M059J (cell line): ENCODE data around the gene ABCC1. TPM values are rescaled to one million over a fixed set of nuclear protein-coding genes. Genes with fewer than 3 reads are reported as not detected.
"Not testable (repeated sequence)": the region's sequence is repeated elsewhere in the genome, so short reads cannot be mapped to it uniquely, and the experiment has no call there.

ENCODE experiments used
- DNase-seq: peaks from one replicate; pipeline ENCODE4 v3.0.0-alpha.2; 2012; ENCODE audit warnings: low read depth
- total RNA-seq: library from RNA; depleted of rRNA; stranded (reverse); fragments of >200 nt; shearing (Covaris generic); gene quantifications from 2 replicates; pipeline ENCODE4 v1.2.3, GENCODE V29; 2014

The ABCC1 gene
- total RNA-seq, 1 experiment from 2014 or later = 21.5 TPM

DNA sequence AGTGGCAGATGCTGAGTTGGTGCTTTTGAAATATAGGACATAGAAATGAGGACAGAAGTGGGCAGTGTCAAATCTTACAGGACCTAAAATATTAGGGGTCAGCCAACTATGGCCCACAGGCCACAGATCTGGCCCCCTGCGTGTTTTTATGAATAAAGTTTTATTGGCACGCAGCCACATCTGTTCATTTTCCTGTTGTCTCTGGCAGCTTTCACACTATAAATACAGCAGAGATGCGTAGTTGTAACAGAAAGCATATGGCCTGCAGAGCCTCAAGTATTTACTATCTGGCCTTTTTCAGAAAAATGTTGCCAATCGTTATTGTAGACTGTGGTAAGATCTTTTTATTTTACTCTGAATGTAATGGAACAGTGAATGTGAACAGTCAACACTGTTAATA is 191.1 kb downstream of the ABCC1 start:
- DNase-seq = no peak

DNA sequence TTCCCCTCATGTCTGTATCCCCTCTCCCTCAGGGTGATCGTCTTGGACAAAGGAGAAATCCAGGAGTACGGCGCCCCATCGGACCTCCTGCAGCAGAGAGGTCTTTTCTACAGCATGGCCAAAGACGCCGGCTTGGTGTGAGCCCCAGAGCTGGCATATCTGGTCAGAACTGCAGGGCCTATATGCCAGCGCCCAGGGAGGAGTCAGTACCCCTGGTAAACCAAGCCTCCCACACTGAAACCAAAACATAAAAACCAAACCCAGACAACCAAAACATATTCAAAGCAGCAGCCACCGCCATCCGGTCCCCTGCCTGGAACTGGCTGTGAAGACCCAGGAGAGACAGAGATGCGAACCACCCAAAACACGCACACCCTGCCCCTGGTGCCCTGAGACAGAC is 191.7 kb downstream of the ABCC1 start:
- DNase-seq = no peak

DNA sequence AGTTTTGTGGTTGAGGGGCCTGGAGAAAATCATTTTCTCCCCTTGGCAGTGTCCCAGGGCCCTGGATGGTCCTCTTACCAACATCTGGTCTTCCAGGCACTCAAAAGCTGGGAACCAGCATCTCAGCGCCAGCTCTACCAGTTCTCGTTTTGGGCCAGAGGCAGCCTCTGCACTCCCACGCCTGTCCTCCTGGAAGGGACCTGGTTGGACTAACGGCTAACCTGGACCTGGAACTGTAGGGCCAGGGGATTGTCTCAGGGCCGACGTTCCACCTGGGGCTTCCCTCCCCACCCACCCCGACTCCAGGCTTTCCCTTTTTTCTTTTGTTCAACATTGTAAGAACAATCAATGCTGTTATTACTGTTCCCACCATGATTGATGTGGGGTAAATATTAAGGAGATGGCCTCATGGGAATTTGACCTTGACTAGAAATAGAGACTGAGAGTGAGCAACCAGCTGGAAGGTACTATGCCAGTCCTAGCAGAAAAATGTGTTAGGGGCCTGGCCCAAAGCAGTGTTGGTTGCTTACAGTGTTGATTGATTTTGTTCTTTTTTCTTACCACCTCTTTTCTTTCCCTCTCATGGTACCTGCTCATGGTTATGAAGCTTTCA is 192.5 kb downstream of the ABCC1 start:
- DNase-seq = no peak

DNA sequence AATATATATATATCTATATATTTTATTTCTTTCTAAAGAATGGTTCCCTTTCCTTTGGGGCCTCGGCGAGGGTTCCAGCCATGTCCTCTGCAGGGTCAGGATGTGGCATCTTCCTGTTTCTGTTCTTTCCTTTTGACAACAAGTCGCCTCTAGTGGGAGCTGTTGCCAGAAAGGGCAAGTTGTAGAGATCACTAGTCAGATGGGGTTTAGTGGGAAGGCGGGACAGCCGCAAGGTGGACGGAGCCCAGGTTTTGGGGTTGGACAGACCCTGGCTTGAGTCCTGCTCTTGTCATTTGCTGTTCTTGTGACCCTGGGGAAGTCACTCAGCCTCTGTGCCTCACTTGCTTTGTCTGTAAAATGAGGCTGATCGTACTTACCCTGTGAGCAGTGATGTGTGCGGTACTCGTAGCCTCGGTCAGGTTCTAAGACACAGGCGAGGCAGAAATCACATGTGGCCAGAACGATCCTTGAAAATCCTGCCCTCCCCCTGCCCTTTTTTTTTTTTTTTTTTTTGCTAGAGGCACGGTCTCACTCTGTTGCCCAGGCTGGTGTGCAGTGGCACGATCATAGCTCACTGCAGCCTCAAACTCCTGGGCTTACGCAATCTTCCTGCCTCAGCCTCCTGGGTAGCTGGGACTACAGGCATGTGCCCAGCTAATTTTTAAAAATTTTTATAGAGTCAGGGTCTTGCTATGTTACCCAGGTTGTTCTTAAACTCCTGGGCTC is 193.8 kb downstream of the ABCC1 start:
- no peak for DNase-seq

DNA sequence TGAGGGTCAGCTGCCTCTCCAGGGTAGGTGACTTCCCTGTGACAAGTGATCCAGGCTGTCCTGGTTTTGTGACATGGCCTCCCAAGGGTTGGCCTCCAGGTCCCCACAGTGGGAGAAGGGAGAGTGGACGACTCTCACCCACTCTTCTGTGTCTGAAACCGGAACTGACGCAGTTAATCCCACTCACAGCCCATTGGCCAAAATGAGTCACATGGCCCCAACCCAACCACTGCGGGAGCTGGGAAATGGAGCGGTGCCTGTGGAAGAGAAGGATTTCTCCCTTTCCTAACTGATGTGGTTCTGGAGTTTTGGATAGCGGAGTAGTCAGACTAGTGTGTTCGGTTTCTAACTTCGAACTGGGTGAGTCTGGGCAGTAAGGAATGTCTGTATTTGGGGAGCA is 194.5 kb downstream of the ABCC1 start:
- DNase-seq = peak; percentile 15

DNA sequence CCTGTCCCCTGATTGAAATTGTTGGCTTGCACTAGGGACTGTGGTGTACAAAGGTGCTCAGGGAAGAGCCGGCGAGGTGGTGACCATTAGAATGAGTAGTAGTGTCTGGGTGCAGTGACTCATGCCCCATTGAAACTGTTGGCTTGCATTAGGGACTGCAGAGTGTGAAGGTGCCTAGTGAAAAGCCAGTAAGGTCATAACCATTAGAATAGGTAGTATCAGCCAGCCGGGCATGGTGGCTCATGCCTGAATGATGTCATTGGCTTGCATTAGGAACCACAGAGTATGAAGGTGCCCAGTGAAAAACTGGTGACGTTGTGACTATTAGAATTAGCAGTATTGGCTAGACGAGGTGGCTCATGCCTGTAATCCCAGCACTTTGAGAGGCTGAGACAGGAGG is 195.0 kb downstream of the ABCC1 start:
- peak; percentile 90 for DNase-seq

DNA sequence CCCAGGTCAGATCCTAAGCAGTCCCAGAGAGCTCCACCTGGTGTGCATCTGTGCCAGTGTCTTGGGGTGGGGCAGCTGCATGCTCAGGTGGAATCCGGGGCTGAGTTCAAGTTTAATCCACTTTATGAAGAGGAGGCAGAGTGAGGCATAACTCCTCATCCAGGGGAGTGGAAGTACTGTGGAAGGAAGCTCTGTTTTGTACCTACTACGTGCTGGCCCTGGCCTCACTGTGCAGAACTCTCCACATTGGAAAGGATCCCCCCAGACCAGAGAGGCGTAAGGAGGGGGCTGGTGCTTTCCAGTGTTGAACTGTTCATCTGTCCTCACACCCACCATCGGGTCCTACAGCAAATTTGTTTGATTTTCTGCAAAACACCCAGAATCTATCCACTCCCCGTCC is 195.9 kb downstream of the ABCC1 start:
- DNase-seq = no peak

DNA sequence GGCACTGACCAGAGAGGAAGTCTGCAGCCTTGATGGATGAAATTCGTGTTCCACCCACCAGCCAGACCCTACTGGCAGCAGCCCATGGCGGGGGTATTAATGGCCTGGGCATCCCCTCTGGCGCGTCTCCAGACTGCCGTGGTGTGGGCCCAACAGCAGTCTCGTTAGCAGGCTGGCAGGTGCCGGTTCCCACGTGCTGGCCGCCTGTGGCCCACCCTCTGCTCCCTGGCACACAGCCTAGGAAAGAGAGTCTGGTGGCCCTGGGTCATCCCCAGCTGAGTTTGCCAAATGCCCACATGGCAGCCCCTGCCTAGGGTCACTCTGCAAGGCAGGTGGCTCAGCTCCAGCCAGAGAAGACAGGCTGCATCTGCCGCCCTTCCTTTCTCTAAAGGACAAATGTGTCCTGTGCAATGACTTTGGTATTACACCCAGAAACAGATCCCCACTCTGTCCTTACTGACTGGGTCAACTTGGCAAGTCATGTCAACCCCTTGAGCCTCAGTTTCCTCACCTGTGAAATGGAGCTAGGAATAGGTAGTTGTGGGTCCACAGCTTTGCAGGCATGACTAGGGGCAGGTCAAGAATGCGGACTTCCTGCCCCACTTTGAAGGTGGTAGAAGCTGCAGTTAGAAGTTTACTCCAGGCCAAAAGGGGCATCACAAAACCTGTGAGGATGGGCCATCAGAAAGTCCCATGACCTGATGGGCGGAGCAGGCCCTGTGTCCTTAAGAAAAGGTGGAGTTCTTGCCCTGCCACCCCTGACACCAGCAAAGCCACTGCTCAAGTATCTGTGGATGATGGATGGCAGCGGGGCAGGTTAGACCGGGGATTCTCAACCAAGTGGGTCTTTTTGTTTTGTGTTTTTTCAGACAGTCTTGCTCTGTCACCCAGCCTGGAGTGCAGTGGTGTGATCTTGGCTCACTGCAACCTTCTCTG is 197.2 kb downstream of the ABCC1 start:
- no peak for DNase-seq

DNA sequence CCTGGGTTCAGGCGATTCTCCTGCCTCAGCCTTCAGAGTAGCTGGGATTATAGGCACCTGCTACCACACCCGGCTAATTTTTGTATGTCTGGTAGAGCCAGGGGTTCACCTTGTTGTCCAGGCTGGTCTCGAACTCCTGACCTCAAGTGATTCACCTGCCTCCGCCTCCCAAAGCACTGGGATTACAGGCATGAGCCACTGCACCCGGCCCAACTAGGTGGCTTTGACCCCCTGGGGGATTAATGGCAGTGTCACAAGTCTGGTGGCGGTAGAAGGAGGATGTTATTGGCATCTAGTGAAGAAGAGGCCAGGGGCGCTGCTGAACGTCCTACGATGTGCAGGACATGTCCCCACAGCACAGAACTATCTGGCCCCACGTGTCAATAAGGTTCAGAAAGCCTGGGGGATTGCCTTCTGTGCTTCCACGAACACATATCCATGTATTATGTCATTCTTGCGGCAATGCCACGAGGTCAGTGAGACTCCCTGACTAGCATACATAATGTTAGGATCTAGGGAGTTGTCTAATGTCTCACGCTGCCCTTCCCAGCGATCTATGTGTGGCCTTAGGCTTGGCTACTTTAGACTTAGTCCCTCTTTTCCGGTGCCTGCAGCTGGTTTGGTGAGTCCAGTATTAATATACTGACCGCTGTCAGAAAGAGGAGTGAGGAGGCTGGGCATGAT is 198.0 kb downstream of the ABCC1 start:
- DNase-seq = no peak

DNA sequence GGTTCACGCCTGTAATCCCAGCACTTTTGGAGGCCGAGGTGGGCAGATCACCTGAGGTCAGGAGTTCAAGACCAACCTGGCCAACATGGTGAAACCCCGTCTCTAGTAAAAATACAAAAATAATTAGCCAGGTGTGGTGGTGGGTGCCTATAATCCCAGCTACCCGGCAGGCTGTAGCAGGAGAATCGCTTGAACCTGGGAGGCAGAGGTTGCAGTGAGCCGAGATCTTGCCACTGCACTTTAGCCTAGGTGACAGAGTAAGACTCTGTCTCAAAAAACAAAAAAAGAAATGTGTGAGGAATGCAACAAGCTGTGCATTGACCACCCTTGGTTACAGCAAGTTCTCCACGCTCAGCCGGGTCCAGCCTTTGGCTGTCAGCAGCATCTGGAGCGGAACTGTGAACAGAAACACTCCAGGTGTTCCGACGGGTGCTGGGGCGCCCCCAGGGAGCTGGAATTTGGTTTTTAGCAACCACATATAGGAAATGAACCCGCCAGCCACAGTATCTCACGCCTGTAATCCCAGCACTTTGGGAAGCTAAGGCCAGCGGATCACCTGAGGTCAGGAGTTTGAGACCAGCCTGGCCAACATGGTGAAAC is 198.7 kb downstream of the ABCC1 start:
- not testable (repeated sequence) for DNase-seq

DNA sequence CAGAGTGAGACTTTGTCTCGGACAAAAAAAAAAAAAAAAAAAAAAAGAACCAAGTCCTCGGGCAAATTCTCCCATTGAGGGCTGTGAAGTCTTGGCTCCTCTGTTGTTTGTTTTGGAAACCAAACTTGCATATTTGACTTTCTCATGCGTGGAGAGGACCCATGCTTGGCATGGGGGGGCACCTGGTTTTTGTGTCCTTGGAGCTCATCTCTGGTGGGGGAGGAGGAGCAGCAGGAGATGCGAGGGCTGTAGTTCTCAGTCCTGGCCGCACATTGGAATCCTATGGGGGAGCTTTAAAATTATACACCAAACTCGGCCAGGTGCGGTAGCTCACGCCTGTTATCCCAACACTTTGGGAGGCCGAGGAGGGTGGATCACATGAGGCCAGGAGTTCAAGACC is 199.3 kb downstream of the ABCC1 start:
- DNase-seq = no peak

DNA sequence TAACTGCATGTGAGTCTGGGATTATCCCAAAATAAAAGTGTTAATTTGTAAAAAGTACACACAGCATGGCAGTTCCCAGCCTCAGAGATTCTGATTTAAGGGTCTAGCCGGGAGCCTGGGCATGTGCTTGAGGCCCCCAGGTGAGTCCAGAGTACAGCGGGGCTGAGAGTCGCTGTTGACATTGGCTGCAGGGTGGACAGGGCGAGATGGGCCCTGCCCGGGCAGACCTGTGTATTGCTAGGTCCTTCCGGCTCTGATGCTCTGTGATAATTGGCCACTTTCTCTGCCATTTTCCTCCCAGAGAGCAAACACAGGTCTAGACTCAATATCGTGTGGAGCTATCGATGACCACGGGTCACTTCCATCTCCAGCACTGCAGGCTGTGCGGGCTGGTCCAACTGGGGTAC is 200.3 kb downstream of the ABCC1 start:
- no peak for DNase-seq

DNA sequence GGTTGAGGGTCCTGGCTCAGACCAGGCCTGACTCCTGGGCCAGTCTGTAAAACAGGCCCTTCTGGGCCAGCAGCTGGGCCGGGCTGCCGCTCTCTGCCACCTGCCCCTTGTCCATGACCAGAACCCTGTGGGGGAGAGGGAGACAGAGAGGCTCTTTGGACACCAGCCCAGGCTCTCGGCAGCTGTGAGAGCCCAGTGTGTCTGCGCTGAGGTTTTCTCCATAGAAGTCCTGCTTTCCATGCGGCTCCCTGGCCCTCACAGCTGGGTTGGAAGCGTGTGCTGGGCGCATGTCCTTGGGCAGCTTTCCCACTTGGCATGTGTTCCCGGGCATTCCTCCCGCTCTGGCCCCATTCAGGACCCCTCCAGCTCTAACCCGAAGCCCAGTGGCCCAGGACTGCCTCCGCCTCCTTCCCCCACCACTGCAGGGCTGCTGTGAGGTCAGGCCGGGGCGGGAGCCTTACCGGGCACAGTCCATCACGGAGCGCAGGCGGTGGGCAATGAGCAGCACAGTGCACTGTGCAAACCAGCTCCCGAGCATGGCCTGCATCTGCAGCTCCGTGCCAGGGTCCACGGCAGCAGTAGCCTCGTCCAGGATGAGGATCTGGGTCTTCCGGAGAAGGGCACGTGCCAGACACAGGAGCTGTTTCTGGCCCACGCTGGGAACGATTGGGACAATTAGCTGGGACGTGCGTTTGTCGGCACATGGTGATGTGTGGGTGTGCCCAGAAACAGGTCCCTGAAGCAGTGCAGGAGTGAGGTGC is 200.9 kb downstream of the ABCC1 start:
- DNase-seq = peak; percentile 23

DNA sequence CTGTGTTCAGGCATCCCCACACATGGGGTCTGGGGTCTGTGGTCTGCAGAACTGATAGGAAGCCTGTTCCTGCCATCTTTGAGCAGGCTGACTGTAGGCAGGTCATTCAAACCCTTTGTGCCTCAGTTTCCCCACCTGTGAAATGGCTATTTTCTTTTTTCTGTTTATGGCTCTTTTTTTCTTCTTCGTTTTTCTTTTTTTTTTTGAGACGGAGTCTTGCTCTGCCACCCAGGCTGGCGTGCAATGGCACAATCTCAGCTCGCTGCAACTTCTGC is 201.4 kb downstream of the ABCC1 start:
- no peak for DNase-seq

DNA sequence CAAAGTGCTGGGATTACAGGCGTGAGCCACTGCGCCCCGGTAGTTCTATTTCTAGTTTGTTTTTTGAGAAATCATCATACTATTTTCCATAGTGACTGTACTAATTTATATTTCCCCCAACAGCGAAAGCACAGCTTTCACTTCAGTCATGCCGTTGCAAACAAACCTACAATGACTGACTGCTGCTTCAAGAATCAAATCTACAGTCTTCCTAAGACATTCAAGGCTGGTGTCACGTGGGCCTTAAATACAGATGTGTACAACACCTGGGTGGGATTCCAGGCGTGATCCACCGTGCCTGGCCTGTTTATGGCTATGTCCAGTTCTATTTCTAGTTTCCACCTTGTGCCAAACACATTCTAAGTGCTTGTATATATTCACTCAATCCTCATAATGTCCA is 201.9 kb downstream of the ABCC1 start:
- DNase-seq = no peak

DNA sequence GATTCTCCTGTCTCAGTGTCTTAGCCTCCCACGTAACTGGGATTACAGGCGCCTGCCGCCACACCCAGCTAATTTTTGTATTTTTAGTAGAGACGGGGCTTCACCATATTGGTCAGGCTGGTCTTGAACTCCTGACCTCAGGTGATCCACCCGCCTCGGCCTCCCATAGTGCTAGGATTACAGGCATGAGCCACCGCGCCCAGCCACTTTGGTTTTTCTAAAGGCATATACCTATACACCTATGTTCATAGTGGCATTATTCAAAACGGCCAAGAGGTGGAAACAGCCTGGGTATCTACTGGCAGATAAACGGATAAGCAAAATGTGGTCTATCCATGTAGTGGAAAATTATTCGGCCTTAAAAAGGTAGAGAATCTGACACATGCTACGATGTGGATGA is 203.6 kb downstream of the ABCC1 start:
- DNase-seq = not testable (repeated sequence)

DNA sequence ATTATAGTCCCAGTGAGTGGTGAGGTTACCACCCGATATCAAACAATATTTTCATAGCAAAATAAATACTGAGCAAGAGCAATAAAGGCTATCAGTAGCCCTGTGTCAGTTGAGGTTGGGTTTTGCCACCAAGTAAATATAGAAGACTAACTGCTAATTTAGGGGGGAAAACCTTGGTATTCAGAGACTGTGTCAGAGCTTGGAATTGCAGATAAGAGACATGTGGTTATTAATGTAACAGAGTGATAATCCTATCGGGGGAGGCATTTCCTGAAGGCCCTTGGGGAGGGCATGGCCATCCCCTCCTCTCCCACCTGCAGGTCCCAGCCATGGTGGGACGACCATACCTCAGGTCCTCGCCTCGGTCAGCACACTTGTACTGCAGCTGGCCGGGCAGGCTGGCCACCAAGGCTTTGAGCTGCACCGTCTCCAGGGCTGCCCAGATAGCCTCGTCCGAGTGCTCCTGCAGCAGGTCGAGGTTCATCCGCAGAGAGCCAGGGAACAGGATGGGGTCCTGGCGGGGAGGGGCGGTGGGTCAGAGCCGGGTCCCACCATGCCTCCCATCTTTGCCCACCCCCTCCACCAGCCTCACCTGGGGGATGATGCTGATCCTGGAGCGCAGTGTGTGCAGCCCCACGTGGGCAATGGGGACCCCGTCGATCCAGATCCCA is 205.0 kb downstream of the ABCC1 start:
- no peak for DNase-seq

DNA sequence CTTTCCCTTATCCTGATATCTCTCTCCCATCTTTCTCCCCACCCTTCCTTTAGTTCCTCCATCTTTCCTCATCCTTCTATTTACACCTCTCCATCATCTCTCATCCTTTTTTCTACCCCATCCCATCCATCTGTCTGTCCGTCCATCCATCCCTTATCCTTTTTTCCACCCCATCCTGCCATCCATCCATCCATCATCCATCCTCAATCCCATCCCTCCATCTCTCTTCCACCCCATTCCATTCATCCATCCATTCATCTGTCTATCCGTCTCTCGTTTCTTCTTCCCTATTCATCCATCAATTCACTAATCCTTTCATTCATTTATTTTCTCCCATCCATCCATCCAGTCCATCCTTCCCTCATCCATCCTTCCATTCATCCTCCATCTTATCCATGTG is 205.8 kb downstream of the ABCC1 start:
- DNase-seq = no peak

DNA sequence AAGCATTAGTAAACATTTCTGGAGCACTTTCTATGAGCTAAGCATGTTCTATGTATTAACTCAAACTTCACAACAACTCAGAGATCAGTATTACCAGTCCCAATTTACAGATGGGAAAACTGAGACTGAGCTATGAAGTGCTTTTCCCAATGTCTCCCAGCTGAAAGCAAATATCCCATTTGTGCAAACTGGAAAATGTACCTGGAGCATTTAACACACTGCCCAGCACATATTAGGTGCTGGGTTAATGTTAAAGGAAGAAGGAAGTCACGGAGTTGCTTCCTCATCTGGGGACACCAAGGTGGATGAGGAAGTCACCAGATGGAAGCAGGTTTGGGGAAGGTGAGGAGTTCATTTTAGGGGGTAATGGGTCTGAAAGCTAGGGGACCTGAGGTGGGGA is 207.8 kb downstream of the ABCC1 start:
- no peak for DNase-seq

DNA sequence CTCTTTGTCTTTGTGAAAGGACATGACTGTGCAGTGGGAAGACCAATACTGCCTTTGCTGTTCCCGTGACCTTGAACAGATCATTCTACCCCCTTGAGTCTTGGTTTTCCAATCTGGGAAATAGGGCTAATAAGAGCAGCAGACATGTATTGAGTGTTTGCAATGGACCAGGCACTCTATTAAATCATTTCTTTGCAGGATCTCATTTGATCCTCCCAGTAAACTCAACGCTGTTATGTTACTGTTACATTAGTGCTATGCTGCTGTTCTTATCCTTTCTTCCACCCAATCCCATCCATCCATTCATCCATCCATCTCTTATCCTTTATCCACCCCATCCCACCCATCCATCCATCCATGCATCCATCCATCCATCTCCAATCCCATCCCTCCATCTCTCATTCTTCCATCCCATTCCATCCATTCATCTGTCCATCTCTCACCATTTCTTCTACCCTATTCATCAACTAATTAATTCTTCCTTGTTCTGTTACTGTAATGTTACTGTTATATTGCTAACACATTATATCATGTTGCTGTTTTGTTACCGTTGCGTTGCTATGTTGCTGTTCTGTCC is 208.8 kb downstream of the ABCC1 start:
- DNase-seq = no peak
